Panc1 (cell line): ENCODE results near the gene CORO2B. TPM values are rescaled to one million over a fixed set of nuclear protein-coding genes. Genes with fewer than 3 reads are reported as not detected.

ENCODE experiments used
- ATAC-seq: fragments of 200-7000 bp; cut with Tn5 transposase; 2 replicates; pipeline ENCODE4 v1.9.1; 2020; ENCODE audit warnings: mild to moderate bottlenecking, moderate library complexity
- BruUV-seq: library from RNA; stranded (reverse); fragments of 400-500 nt; replicated peaks from 2 replicates; lab custom pipeline; 2021; lab: Mats Ljungman, UMichigan
- CTCF ChIA-PET: fragments of 300-600 bp; sonication (Branson Sonifier 250); formaldehyde crosslinking; loops from one replicate; lab custom pipeline; 2022; ENCODE audit warnings: antibody characterized with exemption; lab: Charles Lee
- POLR2A ChIA-PET: fragments of 300-600 bp; sonication (Branson Sonifier 250); formaldehyde crosslinking; loops from one replicate; lab custom pipeline; 2022; ENCODE audit warnings: antibody characterized with exemption; lab: Charles Lee
- DNase-seq: peaks from one replicate; pipeline ENCODE4 v3.0.0-alpha.2; 2010; ENCODE audit warnings: low read depth, low spot score
- H3K27ac ChIP-seq: 2 replicates; pipeline ENCODE4 v1.5.1; 2011; ENCODE audit warnings: mild to moderate bottlenecking, low read length, inconsistent platforms
- H3K27me3 ChIP-seq: fragments of 200-500 bp; sonication (Bioruptor generic); 2 replicates; pipeline ENCODE4 v1.6.0; 2014; ENCODE audit warnings: low read length, inconsistent platforms; ENCODE audit not compliant: control insufficient read depth, insufficient read depth
- H3K36me3 ChIP-seq: fragments of 200-500 bp; sonication (Bioruptor generic); 2 replicates; pipeline ENCODE4 v1.5.1; 2014; ENCODE audit warnings: inconsistent platforms, mild to moderate bottlenecking, low read length, moderate library complexity; ENCODE audit not compliant: control insufficient read depth, insufficient read depth
- H3K4me1 ChIP-seq: 2 replicates; pipeline ENCODE4 v1.5.1; 2011; ENCODE audit warnings: inconsistent platforms, mild to moderate bottlenecking, low read length, moderate library complexity; ENCODE audit not compliant: control insufficient read depth, insufficient read depth
- H3K4me3 ChIP-seq, 2 experiments: 2 replicates each; pipeline ENCODE4 v1.5.1; 2011 to 2012; ENCODE audit warnings: low read depth in 2 of 2, low read length in 2 of 2, mild to moderate bottlenecking in 2 of 2, inconsistent platforms in 1 of 2, moderate library complexity in 1 of 2
- H3K9me3 ChIP-seq: fragments of 200-500 bp; sonication (Bioruptor generic); 2 replicates; pipeline ENCODE4 v1.5.1; 2014; ENCODE audit warnings: low read depth, mild to moderate bottlenecking, inconsistent platforms, low read length, moderate library complexity; ENCODE audit not compliant: control insufficient read depth, insufficient read depth
- CTCF ChIP-seq: fragments of 450-650 bp; IDR thresholded peaks from 2 replicates; pipeline ENCODE4 v1.5.1; 2017; ENCODE audit warnings: mild to moderate bottlenecking
- POLR2AphosphoS5 ChIP-seq: IDR thresholded peaks from 2 replicates; pipeline ENCODE4 v1.6.1; 2012; ENCODE audit warnings: mild to moderate bottlenecking, low read depth, low read length, moderate library complexity
- REST ChIP-seq, 2 experiments: IDR thresholded peaks; 2 replicates each; pipeline ENCODE4 v1.6.1; 2011 to 2012; ENCODE audit warnings: low read depth in 2 of 2, control low read depth in 1 of 2, low read length in 1 of 2, mild to moderate bottlenecking in 1 of 2, moderate library complexity in 1 of 2; ENCODE audit not compliant: insufficient read depth in 1 of 2
- SIN3A ChIP-seq: IDR thresholded peaks from 2 replicates; pipeline ENCODE4 v1.6.1; 2012; ENCODE audit warnings: low read depth, mild to moderate bottlenecking, low read length, moderate library complexity, borderline replicate concordance; ENCODE audit not compliant: insufficient read depth
- TCF7L2 ChIP-seq: IDR thresholded peaks from 2 replicates; pipeline ENCODE4 v1.6.1; 2011; ENCODE audit warnings: mild to moderate bottlenecking, low read depth, low read length, inconsistent platforms
- in situ Hi-C: cut with HindIII; loops from 2 replicates; pipeline ENCODE4 v1.10.0; 2016; ENCODE audit warnings: low sequenced_read_pairs, low pct_unique_long_range_greater_than_20kb
- intact Hi-C: fragments of 100-400 bp; cut with micrococcal nuclease; formaldehyde crosslinking; loops from one replicate; pipeline ENCODE4 v1.10.0; 2022; ENCODE audit not compliant: unreplicated experiment
- total RNA-seq: library from RNA; stranded (reverse); gene quantifications from one replicate; pipeline ENCODE4 v1.2.1, GENCODE V29; 2021; ENCODE audit not compliant: unreplicated experiment

The CORO2B gene
- total RNA-seq, 1 experiment from 2014 or later: 0.36 TPM

GRCh38 chr15:68614286-68615035, 35.7 kb downstream of the CORO2B start:
- Histone ChIP-seq H3K27ac (no peak overlapping the region), H3K9me3 (no peaks in the 10 kb centered on the region), H3K4me3 (no peak overlapping the region), H3K36me3 (no peaks in the 10 kb centered on the region), H3K4me1 (no peaks in the 10 kb centered on the region), H3K27me3 (peaks cover 3% of the 10 kb centered on the region; the same call in 1 of the 2 replicates)
- ATAC-seq (no peak), DNase-seq (no peak)
- ChIA-PET POLR2A (interaction anchor here (0.6 kb wide), 1 partner anchor 20 kb away, joined by 3 read pairs; no protein-coding TSS in a partner anchor), CTCF (no interaction called here)
- intact Hi-C loops: no loop called here
- in situ Hi-C loops: no loop called here
- BruUV-seq: no TSS peak
- TF ChIP-seq POLR2AphosphoS5 (no peak), REST (IDR thresholded peaks at IDR 0.05; ENCODE audit: insufficient read depth in 1 of 2, low read depth in 2 of 2, low read length in 1 of 2) (no peak), CTCF (no peak), SIN3A (no peak), TCF7L2 (no peak)

GRCh38 chr15:68615301-68615700, 36.5 kb downstream of the CORO2B start:
- intact Hi-C loops (no loop called here), in situ Hi-C loops (no loop called here)
- CTCF ChIA-PET: no interaction called here
- no peaks in the 10 kb centered on the region for H3K4me1 ChIP-seq
- POLR2A ChIA-PET: no interaction called here
- no peaks in the 10 kb centered on the region for H3K9me3 ChIP-seq
- no TSS peak for BruUV-seq
- TF ChIP-seq CTCF (no peak), TCF7L2 (no peak), POLR2AphosphoS5 (no peak)
- ATAC-seq (no peak), DNase-seq (no peak)
- H3K4me3 ChIP-seq: no peak overlapping the region
- peaks cover 3% of the 10 kb centered on the region; the same call in 1 of the 2 replicates for H3K27me3 ChIP-seq
- H3K27ac ChIP-seq: no peak overlapping the region
- H3K36me3 ChIP-seq: no peaks in the 10 kb centered on the region
